Right lobe of liver (tissue), 4 donors: ENCODE results near the gene CYP21A2.
"Not testable (repeated sequence)": the region's sequence is repeated elsewhere in the genome, so short reads cannot be mapped to it uniquely, and the experiment has no call there.

Experiments
- POLR2A ChIP-seq: fragments of 450-650 bp; IDR thresholded peaks from one replicate; pipeline ENCODE4 v1.6.1; 2017; ENCODE audit warnings: antibody characterized with exemption, mild to moderate bottlenecking
- TF ChIP-seq, protein P1 (sequence below), 4 donors: fragments of 200-600 bp in 3 of 4; fragments of 450-650 bp in 1 of 4; IDR thresholded peaks; one replicate each; pipeline versions ENCODE4 v1.5.1 to v1.8.0; 2016 to 2022; ENCODE audit warnings: antibody characterized with exemption in 4 of 4, mild to moderate bottlenecking in 2 of 4
- donor health status: DM: no; HTN: no; CAD: no.
- donor health status: DM: no; HTN: no; CAD: no.
- donor health status: DM: no; HTN: yes; CAD: no.

DNA sequence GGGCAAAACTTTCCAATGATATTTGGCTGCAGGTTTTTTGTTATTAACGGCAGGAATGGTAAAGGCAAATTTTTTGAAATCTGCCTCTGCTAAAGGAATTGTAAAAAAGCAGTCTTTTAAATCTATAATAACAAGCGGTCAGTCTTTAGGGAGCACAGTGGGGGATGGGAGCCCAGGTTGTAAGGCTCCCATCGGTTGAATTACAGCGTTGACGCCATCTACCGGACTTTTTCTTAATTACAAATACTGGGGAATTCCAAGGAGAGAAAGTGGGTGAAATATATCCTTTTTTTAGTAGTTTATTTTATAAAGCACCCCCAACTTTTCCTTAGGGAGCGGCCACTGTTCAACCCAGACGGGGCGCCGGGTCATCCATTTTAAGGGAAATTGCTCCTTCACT lies 16.1 kb upstream of the CYP21A2 start:
- TF ChIP-seq, protein P1, sequence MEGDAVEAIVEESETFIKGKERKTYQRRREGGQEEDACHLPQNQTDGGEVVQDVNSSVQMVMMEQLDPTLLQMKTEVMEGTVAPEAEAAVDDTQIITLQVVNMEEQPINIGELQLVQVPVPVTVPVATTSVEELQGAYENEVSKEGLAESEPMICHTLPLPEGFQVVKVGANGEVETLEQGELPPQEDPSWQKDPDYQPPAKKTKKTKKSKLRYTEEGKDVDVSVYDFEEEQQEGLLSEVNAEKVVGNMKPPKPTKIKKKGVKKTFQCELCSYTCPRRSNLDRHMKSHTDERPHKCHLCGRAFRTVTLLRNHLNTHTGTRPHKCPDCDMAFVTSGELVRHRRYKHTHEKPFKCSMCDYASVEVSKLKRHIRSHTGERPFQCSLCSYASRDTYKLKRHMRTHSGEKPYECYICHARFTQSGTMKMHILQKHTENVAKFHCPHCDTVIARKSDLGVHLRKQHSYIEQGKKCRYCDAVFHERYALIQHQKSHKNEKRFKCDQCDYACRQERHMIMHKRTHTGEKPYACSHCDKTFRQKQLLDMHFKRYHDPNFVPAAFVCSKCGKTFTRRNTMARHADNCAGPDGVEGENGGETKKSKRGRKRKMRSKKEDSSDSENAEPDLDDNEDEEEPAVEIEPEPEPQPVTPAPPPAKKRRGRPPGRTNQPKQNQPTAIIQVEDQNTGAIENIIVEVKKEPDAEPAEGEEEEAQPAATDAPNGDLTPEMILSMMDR (IDR thresholded peaks at IDR 0.05) = not testable (repeated sequence)
- not testable (repeated sequence) for TF ChIP-seq POLR2A
